ENCODE data around the gene PTPRD.

PTPRD gene

GRCh38 chr9:8863069-8863468 is 1749.7 kb downstream of the PTPRD start:
- no peak for DNase-seq (ENCODE audit: low read depth)

DNA sequence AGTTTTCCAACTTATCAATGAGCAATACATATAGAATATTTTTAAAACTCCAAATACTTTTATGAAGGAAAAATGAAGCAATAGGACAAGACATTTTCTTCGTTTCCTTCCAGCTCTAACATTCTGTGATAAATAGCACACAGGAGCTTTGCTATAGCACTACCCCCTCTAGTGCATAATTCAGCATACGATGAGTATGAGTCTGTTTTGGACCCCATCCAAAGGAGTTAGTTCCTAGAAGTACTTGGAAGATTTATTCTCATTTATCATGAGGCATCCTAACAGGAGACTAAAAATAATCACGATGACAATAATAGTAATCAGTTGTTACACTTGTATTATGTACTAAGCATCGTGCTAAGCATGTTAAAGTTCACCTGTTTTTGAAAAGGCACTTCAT is 1751.9 kb downstream of the PTPRD start:
- peak; percentile 24 for DNase-seq (ENCODE audit: low read depth)

- no peak for DNase-seq (ENCODE audit: low read depth)
Observed at GRCh38 chr9:8860086-8860485, 1752.7 kb downstream of the PTPRD start.

DNA sequence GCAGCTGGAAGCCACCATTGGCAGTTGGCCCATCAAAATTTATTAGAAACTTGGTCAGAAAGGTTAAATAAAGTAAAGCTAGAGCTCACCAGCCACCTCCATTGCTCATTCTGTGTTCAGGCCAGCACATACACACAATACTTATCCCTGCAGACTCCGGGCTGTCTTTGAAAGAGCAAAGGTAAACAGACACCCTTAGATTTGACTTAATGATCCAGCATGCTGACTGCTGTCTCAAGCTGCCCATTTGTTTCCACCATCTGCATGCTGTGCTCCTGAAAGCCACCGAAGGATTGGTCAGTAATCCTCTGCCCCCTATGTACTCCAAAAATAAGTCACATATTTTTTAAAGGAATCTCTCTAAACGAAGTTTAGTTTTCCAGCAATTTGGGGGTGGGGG is 1753.4 kb downstream of the PTPRD start:
- no peak for DNase-seq (ENCODE audit: low read depth)

GRCh38 chr9:8858596-8859161 is 1754.1 kb downstream of the PTPRD start:
- DNase-seq (ENCODE audit: low read depth): no peak

GRCh38 chr9:8857926-8858595 is 1754.7 kb downstream of the PTPRD start:
- peak; percentile 10 for DNase-seq (ENCODE audit: low read depth)

GRCh38 chr9:8857068-8857925 is 1755.5 kb downstream of the PTPRD start:
- DNase-seq (ENCODE audit: low read depth): no peak

GRCh38 chr9:8856396-8857067 is 1756.3 kb downstream of the PTPRD start:
- no peak for DNase-seq (ENCODE audit: low read depth)

- DNase-seq (ENCODE audit: low read depth): no peak
Observed at GRCh38 chr9:8855046-8855445, 1757.8 kb downstream of the PTPRD start.

DNA sequence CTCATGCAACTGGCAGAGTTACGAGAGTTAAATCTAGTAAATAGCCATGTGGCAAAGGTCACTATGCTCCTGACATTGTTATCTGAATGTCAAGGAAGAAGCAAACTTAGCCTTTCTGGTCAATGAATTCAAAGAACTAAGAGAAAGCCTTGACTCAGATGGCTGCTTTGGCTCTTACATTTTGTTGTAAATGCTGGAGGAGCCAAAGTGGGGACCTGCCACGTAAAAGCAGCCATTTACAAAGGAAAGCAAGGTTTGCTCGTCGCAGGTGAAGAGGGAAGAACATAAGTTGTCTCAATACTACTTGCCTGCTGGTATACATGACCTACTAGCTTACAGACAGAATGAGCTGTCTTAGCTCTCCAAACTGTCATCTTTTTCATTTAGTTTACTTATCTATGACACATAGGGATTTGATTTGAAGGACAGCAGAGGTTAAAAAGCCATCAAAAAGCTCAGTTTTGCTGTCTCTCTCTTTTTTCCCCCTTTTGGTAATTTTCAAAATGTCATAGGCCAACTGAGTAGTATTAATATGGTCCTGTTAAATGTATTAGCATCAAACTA is 1760.4 kb downstream of the PTPRD start:
- DNase-seq (ENCODE audit: low read depth): no peak

GRCh38 chr9:8850914-8851313 is 1761.9 kb downstream of the PTPRD start:
- no peak for DNase-seq (ENCODE audit: low read depth)

GRCh38 chr9:8845808-8846207 is 1767.0 kb downstream of the PTPRD start:
- DNase-seq (ENCODE audit: low read depth): no peak

GRCh38 chr9:8845376-8845775 is 1767.4 kb downstream of the PTPRD start:
- no peak for DNase-seq (ENCODE audit: low read depth)

- DNase-seq (ENCODE audit: low read depth): no peak
Observed at GRCh38 chr9:8844549-8844948, 1768.3 kb downstream of the PTPRD start.

DNA sequence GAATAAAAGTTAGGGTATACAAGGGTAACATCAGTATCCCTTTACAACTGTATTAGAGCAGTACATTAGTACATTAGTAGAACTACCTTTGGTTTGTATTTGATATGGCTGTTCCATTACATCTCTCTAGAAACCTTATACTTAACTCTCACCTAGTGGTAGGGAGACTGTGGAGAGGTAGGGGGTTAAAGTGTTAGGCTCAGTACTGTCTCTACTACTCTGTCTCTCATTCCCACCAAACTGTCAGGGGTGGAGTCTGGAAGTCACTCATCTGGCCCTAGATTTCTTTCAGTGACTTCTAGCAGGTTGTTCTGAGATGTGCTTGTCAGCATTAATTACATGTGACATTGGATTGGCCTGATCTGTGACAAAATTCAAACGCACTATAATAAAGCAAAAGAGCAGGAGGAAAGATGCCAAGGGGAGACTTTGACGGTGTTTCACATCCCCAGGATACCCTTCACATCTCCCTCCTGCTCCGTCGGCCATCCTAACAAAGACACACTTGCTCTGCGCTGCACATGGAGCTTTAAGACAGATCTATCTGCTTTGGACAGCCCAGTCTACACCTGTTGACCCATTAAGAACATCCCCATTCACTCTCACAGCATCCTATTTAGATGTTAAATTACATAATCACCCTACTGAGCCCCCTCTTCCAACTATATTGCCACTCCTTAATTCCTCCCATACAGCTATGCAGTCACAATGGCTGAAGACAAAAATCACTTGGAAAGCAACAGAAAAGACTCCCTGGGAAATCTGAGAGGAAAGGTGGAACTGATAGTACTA is 1770.2 kb downstream of the PTPRD start:
- DNase-seq (ENCODE audit: low read depth): no peak

GRCh38 chr9:8838136-8838535 is 1774.7 kb downstream of the PTPRD start:
- DNase-seq (ENCODE audit: low read depth): no peak

DNA sequence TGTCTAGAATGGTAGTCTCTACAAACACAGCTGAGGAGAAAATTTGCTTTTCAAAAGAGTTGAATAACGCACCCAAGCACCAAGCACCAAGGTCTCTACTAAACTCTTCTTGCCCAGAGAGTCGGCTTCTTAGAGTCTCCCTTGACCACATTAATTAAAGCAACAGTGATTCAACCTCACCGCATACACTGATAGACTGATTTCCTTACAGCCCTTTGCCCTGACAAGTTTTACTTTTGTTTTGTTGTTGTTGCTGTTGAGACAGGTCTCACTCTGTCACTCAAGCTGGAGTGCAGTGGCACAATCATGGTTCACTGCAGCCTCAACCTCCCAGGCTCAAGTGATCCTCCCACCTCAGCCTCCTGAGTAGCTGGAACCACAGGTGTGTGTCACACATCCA is 1777.5 kb downstream of the PTPRD start:
- DNase-seq (ENCODE audit: low read depth): no peak

GRCh38 chr9:8832955-8833354 is 1779.8 kb downstream of the PTPRD start:
- no peak for DNase-seq (ENCODE audit: low read depth)

GRCh38 chr9:8832386-8832785 is 1780.4 kb downstream of the PTPRD start:
- no peak for DNase-seq (ENCODE audit: low read depth)

DNA sequence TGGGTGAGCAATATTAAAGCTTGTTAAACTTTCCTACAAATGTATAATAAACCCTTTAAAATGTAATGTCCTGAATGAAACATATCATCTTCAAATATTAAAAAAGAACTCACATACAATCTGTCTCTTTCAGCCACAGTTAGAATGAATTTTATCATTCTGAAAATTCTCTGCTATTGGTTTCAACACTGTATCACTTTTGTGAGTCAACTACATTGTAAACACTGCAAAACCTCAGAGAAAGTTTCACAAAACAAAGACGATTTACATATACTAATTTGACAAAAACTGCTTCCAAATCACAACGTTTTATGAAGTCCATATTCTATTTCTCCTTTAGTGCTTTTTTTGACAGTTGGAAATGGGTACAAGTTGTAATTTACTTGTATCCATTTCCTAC is 1781.2 kb downstream of the PTPRD start:
- no peak for DNase-seq (ENCODE audit: low read depth)

GRCh38 chr9:8826281-8826680 is 1786.5 kb downstream of the PTPRD start:
- DNase-seq (ENCODE audit: low read depth): no peak
